ENCODE measurements around the gene PLCG1. TPM values are rescaled to one million over a fixed set of nuclear protein-coding genes. Genes with fewer than 3 reads are reported as not detected.

PLCG1 gene
- total RNA-seq, 2 donors from 2014 or later: 185 to 255 TPM

DNA sequence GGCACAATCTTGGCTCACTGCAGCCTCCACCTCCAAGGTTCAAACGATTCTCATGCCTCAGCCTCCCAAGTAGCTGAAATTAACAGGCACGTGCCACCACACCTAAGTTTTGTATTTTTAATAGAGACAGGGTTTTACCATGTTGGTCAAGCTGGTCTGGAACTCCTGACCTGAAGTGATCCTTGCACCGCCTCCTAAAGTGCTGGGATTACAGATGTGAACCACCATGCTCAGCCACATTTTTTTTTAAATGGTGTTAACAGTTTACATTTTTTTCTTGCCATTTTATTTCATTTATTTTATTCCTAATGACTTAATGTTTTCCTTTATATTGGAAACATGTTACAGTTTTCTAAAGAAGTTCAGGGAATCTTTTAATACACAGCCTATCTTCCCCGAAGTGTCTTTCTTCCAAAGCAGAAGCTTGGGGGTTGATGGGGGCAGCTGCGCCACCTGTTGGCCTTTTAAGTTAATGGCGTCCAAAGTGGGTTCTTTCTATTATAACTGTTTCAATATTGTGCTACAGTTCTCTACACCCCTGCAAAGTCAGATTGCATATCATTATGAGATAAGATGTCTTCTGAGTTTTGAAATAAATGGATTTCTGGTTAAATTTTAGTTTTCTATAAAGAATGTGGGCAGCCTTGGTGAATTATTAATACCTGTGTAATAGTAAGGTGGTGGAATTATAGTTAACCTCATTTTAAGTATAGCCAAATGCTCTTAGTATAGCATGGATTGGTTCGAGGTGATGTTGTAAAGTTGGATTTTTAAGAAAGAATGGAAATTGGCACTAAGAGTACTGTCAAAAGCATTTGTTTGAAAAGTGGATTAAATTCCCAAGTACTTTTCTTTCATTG, 42.0 kb upstream of the PLCG1 start:
- Histone ChIP-seq H3K36me3 (peaks cover 42% of the 10 kb centered on the region), H3K4me1 (ENCODE audit: control insufficient read depth in 1 of 2, low read depth in 2 of 2) (no peaks in the 10 kb centered on the region), H3K27ac (no peak overlapping the region), H3K27me3 (replicated peaks; ENCODE audit: insufficient read depth) (no peaks in the 10 kb centered on the region), H3K4me3 (no peak overlapping the region), H3K9me3 (no peaks in the 10 kb centered on the region)
- TF ChIP-seq, protein P1, sequence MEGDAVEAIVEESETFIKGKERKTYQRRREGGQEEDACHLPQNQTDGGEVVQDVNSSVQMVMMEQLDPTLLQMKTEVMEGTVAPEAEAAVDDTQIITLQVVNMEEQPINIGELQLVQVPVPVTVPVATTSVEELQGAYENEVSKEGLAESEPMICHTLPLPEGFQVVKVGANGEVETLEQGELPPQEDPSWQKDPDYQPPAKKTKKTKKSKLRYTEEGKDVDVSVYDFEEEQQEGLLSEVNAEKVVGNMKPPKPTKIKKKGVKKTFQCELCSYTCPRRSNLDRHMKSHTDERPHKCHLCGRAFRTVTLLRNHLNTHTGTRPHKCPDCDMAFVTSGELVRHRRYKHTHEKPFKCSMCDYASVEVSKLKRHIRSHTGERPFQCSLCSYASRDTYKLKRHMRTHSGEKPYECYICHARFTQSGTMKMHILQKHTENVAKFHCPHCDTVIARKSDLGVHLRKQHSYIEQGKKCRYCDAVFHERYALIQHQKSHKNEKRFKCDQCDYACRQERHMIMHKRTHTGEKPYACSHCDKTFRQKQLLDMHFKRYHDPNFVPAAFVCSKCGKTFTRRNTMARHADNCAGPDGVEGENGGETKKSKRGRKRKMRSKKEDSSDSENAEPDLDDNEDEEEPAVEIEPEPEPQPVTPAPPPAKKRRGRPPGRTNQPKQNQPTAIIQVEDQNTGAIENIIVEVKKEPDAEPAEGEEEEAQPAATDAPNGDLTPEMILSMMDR (IDR thresholded peaks at IDR 0.05): peak; percentile 85
- ATAC-seq (ENCODE audit: insufficient number of reproducible peaks, low FRiP score, low read depth): peak; percentile 12
- DNase-seq (ENCODE audit: low spot score): no peak

DNA sequence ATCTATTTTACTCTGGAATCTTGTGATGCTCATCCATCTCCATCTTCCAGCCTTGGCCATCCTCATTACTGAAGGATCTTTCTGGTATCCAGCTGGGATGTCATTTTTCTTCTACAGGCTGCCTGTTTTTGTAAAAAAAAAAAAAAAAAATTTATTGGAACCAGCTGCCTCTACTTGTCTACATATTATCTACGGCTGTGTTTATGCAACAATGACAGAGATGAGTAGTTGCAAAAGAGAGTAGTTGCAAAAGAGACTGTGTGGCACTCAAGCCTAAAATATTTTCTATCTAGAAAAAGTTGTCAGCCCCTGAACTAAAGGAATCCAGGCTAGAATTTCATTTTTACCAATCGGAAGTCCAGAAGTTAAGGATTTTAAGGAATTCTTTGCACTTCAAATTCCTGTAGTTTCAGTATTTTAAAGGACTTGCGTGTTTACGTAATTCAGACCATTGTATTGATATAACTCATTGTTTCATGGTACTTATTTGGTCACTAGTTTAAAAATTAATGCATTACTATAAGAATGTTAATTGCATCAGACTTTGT, 38.6 kb upstream of the PLCG1 start:
- H3K27ac ChIP-seq: no peak overlapping the region
- ATAC-seq (ENCODE audit: insufficient number of reproducible peaks, low FRiP score, low read depth) (no peak), DNase-seq (ENCODE audit: low spot score) (no peak)
- H3K27me3 ChIP-seq (replicated peaks; ENCODE audit: insufficient read depth): no peaks in the 10 kb centered on the region
- peaks cover 42% of the 10 kb centered on the region for H3K36me3 ChIP-seq
- H3K9me3 ChIP-seq: no peaks in the 10 kb centered on the region
- no peak overlapping the region for H3K4me3 ChIP-seq
- TF ChIP-seq, protein P1 (IDR thresholded peaks at IDR 0.05): no peak
- H3K4me1 ChIP-seq (ENCODE audit: control insufficient read depth in 1 of 2, low read depth in 2 of 2): no peaks in the 10 kb centered on the region

DNA sequence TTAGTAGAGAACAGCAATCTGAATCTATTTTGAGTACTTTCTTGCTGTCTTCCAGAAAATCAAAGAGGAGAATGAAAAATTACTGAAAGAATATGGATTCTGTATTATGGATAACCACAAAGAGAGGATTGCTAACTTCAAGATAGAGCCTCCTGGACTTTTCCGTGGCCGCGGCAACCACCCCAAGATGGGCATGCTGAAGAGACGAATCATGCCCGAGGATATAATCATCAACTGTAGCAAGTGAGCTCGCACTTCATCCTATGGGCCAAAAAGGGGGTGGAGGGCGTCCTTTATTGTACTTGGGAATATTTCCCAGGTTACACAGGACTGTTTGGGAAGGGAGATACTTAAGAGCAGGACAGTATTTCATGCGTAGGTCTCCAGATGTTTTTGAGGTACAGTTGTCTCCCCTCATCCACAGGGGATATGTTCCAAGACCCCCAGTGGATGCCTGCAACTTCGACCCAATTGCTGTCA, 37.3 kb upstream of the PLCG1 start:
- peaks cover 45% of the 10 kb centered on the region for H3K36me3 ChIP-seq
- TF ChIP-seq, protein P1 (IDR thresholded peaks at IDR 0.05): no peak

DNA sequence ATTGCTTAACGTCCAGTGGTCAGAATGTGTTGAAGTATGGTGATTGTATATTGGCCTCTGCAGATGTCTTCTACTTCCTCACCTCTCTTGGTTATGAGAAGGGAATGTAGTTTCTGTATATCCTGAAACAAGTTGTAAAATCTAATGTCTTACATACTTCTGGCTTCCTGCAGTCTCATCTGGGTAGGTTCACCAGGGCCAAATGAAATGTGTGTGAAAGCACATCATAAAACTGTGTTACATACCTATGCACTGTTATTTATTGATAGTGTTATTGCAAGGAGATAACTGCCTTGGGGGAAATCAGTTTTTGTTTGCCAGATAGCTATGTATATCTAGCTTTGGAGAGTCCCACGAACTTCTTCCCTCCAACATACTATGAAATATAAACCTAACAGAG, 35.7 kb upstream of the PLCG1 start:
- H3K4me3 ChIP-seq: no peak overlapping the region
- TF ChIP-seq, protein P1 (IDR thresholded peaks at IDR 0.05): no peak
- H3K27ac ChIP-seq: no peak overlapping the region
- no peaks in the 10 kb centered on the region for H3K9me3 ChIP-seq
- H3K27me3 ChIP-seq (replicated peaks; ENCODE audit: insufficient read depth): no peaks in the 10 kb centered on the region
- no peaks in the 10 kb centered on the region for H3K4me1 ChIP-seq (ENCODE audit: control insufficient read depth in 1 of 2, low read depth in 2 of 2)
- DNase-seq (ENCODE audit: low spot score) (no peak), ATAC-seq (ENCODE audit: insufficient number of reproducible peaks, low FRiP score, low read depth) (no peak)
- H3K36me3 ChIP-seq: peaks cover 37% of the 10 kb centered on the region

More for the DNA sequence above, 37.3 kb upstream of the PLCG1 start:
- Histone ChIP-seq H3K27me3 (replicated peaks; ENCODE audit: insufficient read depth) (no peaks in the 10 kb centered on the region), H3K4me3 (no peak overlapping the region), H3K4me1 (ENCODE audit: control insufficient read depth in 1 of 2, low read depth in 2 of 2) (no peaks in the 10 kb centered on the region), H3K27ac (no peak overlapping the region), H3K9me3 (no peaks in the 10 kb centered on the region)
- ATAC-seq (ENCODE audit: insufficient number of reproducible peaks, low FRiP score, low read depth): no peak
- no peak for DNase-seq (ENCODE audit: low spot score)

DNA sequence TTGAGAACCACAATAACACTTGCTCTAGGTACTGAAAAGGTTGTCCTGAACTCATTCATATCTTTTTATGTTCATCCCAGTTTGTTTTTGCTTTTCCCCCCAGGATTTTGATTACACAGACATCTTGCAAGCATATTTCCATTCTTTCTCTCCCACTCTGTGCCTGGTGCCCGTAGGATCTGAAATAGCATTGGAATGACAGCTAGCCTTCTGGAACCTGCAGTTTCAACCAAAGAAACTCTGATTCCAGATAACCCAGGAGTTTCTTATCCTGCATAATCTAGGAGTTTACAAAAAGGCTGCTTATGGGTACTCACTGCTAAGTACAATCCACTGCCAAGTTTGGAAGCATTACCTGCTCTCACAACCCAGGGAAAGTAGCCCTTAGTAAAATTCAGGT, 28.8 kb upstream of the PLCG1 start:
- no peak overlapping the region for H3K4me3 ChIP-seq
- no peak for ATAC-seq (ENCODE audit: insufficient number of reproducible peaks, low FRiP score, low read depth)
- H3K27me3 ChIP-seq (replicated peaks; ENCODE audit: insufficient read depth): no peaks in the 10 kb centered on the region
- no peaks in the 10 kb centered on the region for H3K9me3 ChIP-seq
- DNase-seq (ENCODE audit: low spot score): no peak
- H3K4me1 ChIP-seq (ENCODE audit: control insufficient read depth in 1 of 2, low read depth in 2 of 2): no peaks in the 10 kb centered on the region
- H3K27ac ChIP-seq: no peak overlapping the region
- H3K36me3 ChIP-seq: peaks cover 10% of the 10 kb centered on the region
- TF ChIP-seq, protein P1 (IDR thresholded peaks at IDR 0.05): no peak

All from thoracic aorta (tissue), 2 donors.